HPDE6-E6E7 (cell line): ENCODE results near the gene TPRX1.
"Not testable (repeated sequence)": the region's sequence is repeated elsewhere in the genome, so short reads cannot be mapped to it uniquely, and the experiment has no call there.

Experiments
- DNase-seq: peaks from one replicate; pipeline ENCODE4 v3.0.0; 2011; ENCODE audit warnings: missing footprints; ENCODE audit errors: extremely low spot score

The TPRX1 gene

GRCh38 chr19:47804451-47804850, at the start of gene TPRX1:
TSS of gene TPRX1 (minus strand) at chr19:47804551. CDS start at chr19:47804539, 12 bp downstream.
- DNase-seq: not testable (repeated sequence)

GRCh38 chr19:47853003-47853402, 48.7 kb upstream of the TPRX1 start:
- no peak for DNase-seq

GRCh38 chr19:47848823-47849473, 44.6 kb upstream of the TPRX1 start:
- no peak for DNase-seq

- no peak for DNase-seq
Observed at GRCh38 chr19:47848425-47848822, 44.1 kb upstream of the TPRX1 start.

GRCh38 chr19:47842941-47843340, 38.6 kb upstream of the TPRX1 start:
- DNase-seq: no peak

GRCh38 chr19:47839913-47840312, 35.6 kb upstream of the TPRX1 start:
- no peak for DNase-seq

GRCh38 chr19:47839411-47839810, 35.1 kb upstream of the TPRX1 start:
- no peak for DNase-seq

- no peak for DNase-seq
Observed at GRCh38 chr19:47836038-47836437, 31.7 kb upstream of the TPRX1 start.

- no peak for DNase-seq
Observed at GRCh38 chr19:47832723-47833122, 28.4 kb upstream of the TPRX1 start.

GRCh38 chr19:47826800-47827199, 22.4 kb upstream of the TPRX1 start:
- DNase-seq: no peak

GRCh38 chr19:47824396-47824795, 20.0 kb upstream of the TPRX1 start:
- DNase-seq: no peak

GRCh38 chr19:47821460-47822020, 17.2 kb upstream of the TPRX1 start, which contains the start of gene CRX:
TSS of gene CRX (plus strand) at chr19:47821937. CDS start at chr19:47834444, 12,507 bp downstream.
- no peak for DNase-seq

- DNase-seq: no peak
Observed at GRCh38 chr19:47820410-47820809, 16.1 kb upstream of the TPRX1 start.

- no peak for DNase-seq
Observed at GRCh38 chr19:47819858-47820257, 15.5 kb upstream of the TPRX1 start.

- DNase-seq: not testable (repeated sequence)
Observed at GRCh38 chr19:47818221-47818620, 13.9 kb upstream of the TPRX1 start.

- DNase-seq: not testable (repeated sequence)
Observed at GRCh38 chr19:47816270-47816669, 11.9 kb upstream of the TPRX1 start.

GRCh38 chr19:47813995-47814328, 9.6 kb upstream of the TPRX1 start:
- DNase-seq: no peak

- DNase-seq: peak; percentile 44
Observed at GRCh38 chr19:47813304-47813994, 9.1 kb upstream of the TPRX1 start.

- no peak for DNase-seq
Observed at GRCh38 chr19:47806435-47806834, 2.1 kb upstream of the TPRX1 start.

GRCh38 chr19:47805313-47805712, 962 bp upstream of the TPRX1 start:
- DNase-seq: no peak

- DNase-seq: not testable (repeated sequence)
Observed at GRCh38 chr19:47803671-47804070, 680 bp downstream of the TPRX1 start.

GRCh38 chr19:47803148-47803547, 1.2 kb downstream of the TPRX1 start:
- DNase-seq: not testable (repeated sequence)

GRCh38 chr19:47802521-47803043, 1.8 kb downstream of the TPRX1 start:
- no peak for DNase-seq
